ENCODE data around the gene CTRB1. TPM values are rescaled to one million over a fixed set of nuclear protein-coding genes. Genes with fewer than 3 reads are reported as not detected.

The CTRB1 gene
- total RNA-seq, 4 donors from 2014 or later = not detected

GRCh38 chr16:75233611-75233938 is 14.8 kb downstream of the CTRB1 start:
- DNase-seq = no peak
- Histone ChIP-seq H3K36me3 (peaks cover 0 to 94% (median 0%) of the 10 kb centered on the region in 3 donors), H3K9me3 (no peaks in the 10 kb centered on the region), H3K27me3 (no peaks in the 10 kb centered on the region), H3K4me1 (peaks cover 0 to 26% (median 0%) of the 10 kb centered on the region in 4 donors), H3K4me3 (no peak overlapping the region), H3K27ac (peak overlapping the region in 1 of 4 donors; percentile 15)
- no peak for TF ChIP-seq POLR2A (IDR thresholded peaks at IDR 0.05)

GRCh38 chr16:75234856-75235696 is 16.3 kb downstream of the CTRB1 start:
- Histone ChIP-seq H3K4me3 (no peak overlapping the region), H3K36me3 (peaks cover 0 to 87% (median 0%) of the 10 kb centered on the region in 3 donors), H3K27me3 (no peaks in the 10 kb centered on the region), H3K27ac (no peak overlapping the region), H3K9me3 (no peaks in the 10 kb centered on the region), H3K4me1 (peaks cover 0 to 38% (median 0%) of the 10 kb centered on the region in 4 donors)
- TF ChIP-seq POLR2A (IDR thresholded peaks at IDR 0.05) (no peak), CTCF (IDR thresholded peaks at IDR 0.05) (no peak)
- DNase-seq = no peak

GRCh38 chr16:75235721-75236193 is 17.0 kb downstream of the CTRB1 start:
- Histone ChIP-seq H3K27me3 (no peaks in the 10 kb centered on the region), H3K27ac (no peak overlapping the region), H3K36me3 (peaks cover 0 to 84% (median 0%) of the 10 kb centered on the region in 3 donors), H3K4me1 (peaks cover 0 to 38% (median 0%) of the 10 kb centered on the region in 4 donors), H3K9me3 (no peaks in the 10 kb centered on the region), H3K4me3 (no peak overlapping the region)
- no peak for DNase-seq
- TF ChIP-seq CTCF (IDR thresholded peaks at IDR 0.05) (no peak), POLR2A (IDR thresholded peaks at IDR 0.05) (no peak)

GRCh38 chr16:75236232-75236631 is 17.4 kb downstream of the CTRB1 start:
- no peaks in the 10 kb centered on the region for H3K9me3 ChIP-seq
- H3K27ac ChIP-seq = no peak overlapping the region
- H3K4me1 ChIP-seq = peaks cover 0 to 38% (median 0%) of the 10 kb centered on the region in 4 donors
- no peak for TF ChIP-seq CTCF (IDR thresholded peaks at IDR 0.05)
- DNase-seq = no peak
- no peaks in the 10 kb centered on the region for H3K27me3 ChIP-seq
- no peak overlapping the region for H3K4me3 ChIP-seq
- peaks cover 0 to 82% (median 0%) of the 10 kb centered on the region in 3 donors for H3K36me3 ChIP-seq

- peaks cover 0 to 82% (median 0%) of the 10 kb centered on the region in 3 donors for H3K36me3 ChIP-seq
- TF ChIP-seq CTCF (IDR thresholded peaks at IDR 0.05) = no peak
- no peak for TF ChIP-seq POLR2A (IDR thresholded peaks at IDR 0.05)
- no peak for DNase-seq
- H3K27ac ChIP-seq = no peak overlapping the region
- H3K4me3 ChIP-seq = no peak overlapping the region
- no peaks in the 10 kb centered on the region for H3K9me3 ChIP-seq
- peaks cover 0 to 38% (median 0%) of the 10 kb centered on the region in 4 donors for H3K4me1 ChIP-seq
- no peaks in the 10 kb centered on the region for H3K27me3 ChIP-seq
Observed at GRCh38 chr16:75236736-75237397, 18.1 kb downstream of the CTRB1 start.

Measured in Peyer's patch (tissue), 4 donors.